Left cardiac atrium (tissue), 4 donors: ENCODE data around the gene CLTCL1. TPM values are rescaled to one million over a fixed set of nuclear protein-coding genes. Genes with fewer than 3 reads are reported as not detected.
"Not testable (repeated sequence)": the region's sequence is repeated elsewhere in the genome, so short reads cannot be mapped to it uniquely, and the experiment has no call there.

ENCODE experiments used
- ATAC-seq, 2 donors: fragments of 200-7000 bp; cut with Tn5 transposase; one replicate each; pipeline ENCODE4 v1.9.1; 2020; ENCODE audit warnings: mild to moderate bottlenecking in 2 of 2, moderate library complexity in 2 of 2
- DNase-seq: peaks from one replicate; pipeline ENCODE4 v3.0.0-alpha.2; 2020
- intact Hi-C, 2 donors: fragments of 100-400 bp; cut with DNase I; formaldehyde crosslinking; loops; one replicate each; pipeline versions ENCODE4 v1.14.1 to v1.15.1; 2022 to 2023
- long read RNA-seq: library from polyadenylated mRNA; unstranded; transcript quantifications from one replicate; pipeline ENCODE4 v2.0.0, GENCODE V29; 2021
- total RNA-seq, 2 donors: library from RNA; stranded (reverse); fragmentation: NEBNext Ultra II Directional; extraction: Animal tissue kit (Norgen Biotek cat#: 25700); gene quantifications; one replicate each; pipeline ENCODE4 v1.2.1, GENCODE V29; 2021
- donor health status: DM: no; HTN: yes; CAD: no.
- donor health status: DM: no; HTN: yes; CAD: no; lungs with severe emphysema.
- donor health status: DM: yes; HTN: yes; CAD: no.
- donor health status: Dilated cardiomyopathy.

The CLTCL1 gene
- 10 to 100 TPM; 16.0 to 20.5 TPM for total RNA-seq
- long read RNA-seq, full-length matches to known transcripts: 5 of 17 reads
- long read RNA-seq, partial matches to known transcripts: 3 of 17 reads
- long read RNA-seq, other reads (novel, unspliced or antisense): 9 of 17 reads

GRCh38 chr22:19291580-19292457 lies at the start of gene CLTCL1:
CLTCL1 (minus strand) TSS chr22:19291719; CDS start chr22:19291641, 78 bp downstream.
- DNase-seq (peak; percentile 86), ATAC-seq (peak; percentile 92 to 93)
- intact Hi-C loops: loop anchor here in 1 of 2 donors (10.0 kb wide), 1 partner anchor 143 kb away; the partner anchor contains the start of genes HIRA and MRPL40

- intact Hi-C loops: no loop called here
- no peak for DNase-seq
- no peak for ATAC-seq
These were observed 45.6 kb upstream of the CLTCL1 start for GRCh38 chr22:19337137-19337536.

- intact Hi-C loops: no loop called here
- DNase-seq: no peak
- ATAC-seq: no peak
These were observed 44.9 kb upstream of the CLTCL1 start for GRCh38 chr22:19336133-19337075.

- ATAC-seq (no peak), DNase-seq (no peak)
- intact Hi-C loops: no loop called here
These were observed 40.5 kb upstream of the CLTCL1 start for GRCh38 chr22:19331975-19332374.

- DNase-seq (no peak), ATAC-seq (no peak)
- intact Hi-C loops: no loop called here
These were observed 40.0 kb upstream of the CLTCL1 start for GRCh38 chr22:19331474-19331873.

GRCh38 chr22:19330865-19331418 lies 39.4 kb upstream of the CLTCL1 start:
- intact Hi-C loops: no loop called here
- DNase-seq: no peak
- ATAC-seq: no peak

GRCh38 chr22:19330205-19330604 lies 38.7 kb upstream of the CLTCL1 start:
- intact Hi-C loops, ATAC-seq, DNase-seq: not testable (repeated sequence)

GRCh38 chr22:19329454-19329853 lies 37.9 kb upstream of the CLTCL1 start:
- intact Hi-C loops: no loop called here
- DNase-seq: no peak
- no peak for ATAC-seq

- intact Hi-C loops: no loop called here
- ATAC-seq (no peak), DNase-seq (no peak)
These were observed 33.9 kb upstream of the CLTCL1 start for GRCh38 chr22:19325296-19325948.

- ATAC-seq, DNase-seq, intact Hi-C loops: not testable (repeated sequence)
These were observed 31.9 kb upstream of the CLTCL1 start for GRCh38 chr22:19323420-19323819.

GRCh38 chr22:19321757-19322156 lies 30.2 kb upstream of the CLTCL1 start:
- DNase-seq: no peak
- intact Hi-C loops: no loop called here
- no peak for ATAC-seq

GRCh38 chr22:19320136-19320535 lies 28.6 kb upstream of the CLTCL1 start:
- DNase-seq, intact Hi-C loops, ATAC-seq: not testable (repeated sequence)

- ATAC-seq: no peak
- no peak for DNase-seq
- intact Hi-C loops: no loop called here
These were observed 27.8 kb upstream of the CLTCL1 start for GRCh38 chr22:19319281-19319680.

GRCh38 chr22:19317865-19318264 lies 26.3 kb upstream of the CLTCL1 start:
- intact Hi-C loops: no loop called here
- DNase-seq (no peak), ATAC-seq (no peak)

GRCh38 chr22:19307872-19308271 lies 16.4 kb upstream of the CLTCL1 start:
- ATAC-seq: no peak
- intact Hi-C loops: no loop called here
- no peak for DNase-seq

GRCh38 chr22:19306535-19306934 lies 15.0 kb upstream of the CLTCL1 start:
- not testable (repeated sequence) for ATAC-seq

GRCh38 chr22:19304547-19304946 lies 13.0 kb upstream of the CLTCL1 start:
- ATAC-seq: no peak
- DNase-seq: no peak
- intact Hi-C loops: no loop called here

More at GRCh38 chr22:19306535-19306934, 15.0 kb upstream of the CLTCL1 start:
- intact Hi-C loops, DNase-seq: not testable (repeated sequence)

GRCh38 chr22:19303785-19304184 lies 12.3 kb upstream of the CLTCL1 start:
- intact Hi-C loops: no loop called here
- DNase-seq (no peak), ATAC-seq (no peak)

GRCh38 chr22:19295733-19296132 lies 4.2 kb upstream of the CLTCL1 start:
- ATAC-seq: no peak
- intact Hi-C loops: loop anchor here in 1 of 2 donors (10.0 kb wide), 1 partner anchor 139 kb away; the partner anchor contains the start of genes HIRA and MRPL40
- DNase-seq: no peak
